ENCODE measurements around the gene PLXNA2.

GRCh38 chr1:207999274-207999915 lies 244.8 kb downstream of the PLXNA2 start:
- TF ChIP-seq EZH2phosphoT487 (IDR thresholded peaks at IDR 0.05; ENCODE audit: insufficient read depth, low read depth) (no peak), EZH2 (IDR thresholded peaks at IDR 0.05; ENCODE audit: insufficient read depth, poor library complexity, severe bottlenecking) (no peak)
